A172 (cell line): Measurements from ENCODE around the gene CPAMD8. TPM values are rescaled to one million over a fixed set of nuclear protein-coding genes. Genes with fewer than 3 reads are reported as not detected.
"Not testable (repeated sequence)": the region's sequence is repeated elsewhere in the genome, so short reads cannot be mapped to it uniquely, and the experiment has no call there.

Experiments used
- DNase-seq: peaks from one replicate; pipeline ENCODE4 v3.0.0-alpha.2; 2015; ENCODE audit warnings: low spot score
- total RNA-seq: library from RNA; depleted of rRNA; stranded (reverse); fragments of >200 nt; shearing (Covaris generic); gene quantifications from 2 replicates; pipeline ENCODE4 v1.2.3, GENCODE V29; 2014

The CPAMD8 gene
- total RNA-seq, 1 experiment from 2014 or later, result not detected

DNA sequence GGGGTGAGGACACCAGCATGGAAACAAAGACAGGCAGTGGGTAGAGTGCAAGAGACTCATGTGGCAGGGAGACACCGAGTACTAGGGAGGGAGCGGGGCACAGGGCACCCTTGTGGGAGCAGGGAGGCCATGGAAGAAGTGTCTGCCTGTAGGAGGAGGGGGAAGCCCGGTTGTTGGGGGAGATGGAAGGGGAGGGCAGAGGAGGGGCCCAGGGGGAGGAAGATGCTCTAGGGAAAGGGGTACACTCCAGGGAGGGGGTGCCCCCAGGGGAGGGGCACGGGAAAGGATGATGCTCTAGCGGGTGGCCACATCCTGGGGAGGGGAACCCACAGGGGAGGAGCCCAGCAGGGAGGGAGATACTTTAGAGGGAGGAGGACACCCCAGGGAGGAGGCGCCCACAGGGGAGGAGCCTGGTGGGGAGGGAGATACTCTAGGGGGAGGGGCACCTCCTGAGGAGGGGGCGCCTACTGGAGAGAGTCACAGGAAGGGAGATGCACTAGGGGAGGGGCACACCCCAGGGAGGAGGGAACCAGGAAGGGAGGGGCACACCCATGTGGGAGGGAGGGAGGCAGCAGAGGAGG, 24.9 kb downstream of the CPAMD8 start:
- DNase-seq, result no peak

GRCh38 chr19:16998635-16999194, 27.9 kb downstream of the CPAMD8 start:
- no peak for DNase-seq

- DNase-seq, result not testable (repeated sequence)
These were observed 29.6 kb downstream of the CPAMD8 start for GRCh38 chr19:16996838-16997490.

- no peak for DNase-seq
These were observed 37.9 kb downstream of the CPAMD8 start for GRCh38 chr19:16988661-16989060.

DNA sequence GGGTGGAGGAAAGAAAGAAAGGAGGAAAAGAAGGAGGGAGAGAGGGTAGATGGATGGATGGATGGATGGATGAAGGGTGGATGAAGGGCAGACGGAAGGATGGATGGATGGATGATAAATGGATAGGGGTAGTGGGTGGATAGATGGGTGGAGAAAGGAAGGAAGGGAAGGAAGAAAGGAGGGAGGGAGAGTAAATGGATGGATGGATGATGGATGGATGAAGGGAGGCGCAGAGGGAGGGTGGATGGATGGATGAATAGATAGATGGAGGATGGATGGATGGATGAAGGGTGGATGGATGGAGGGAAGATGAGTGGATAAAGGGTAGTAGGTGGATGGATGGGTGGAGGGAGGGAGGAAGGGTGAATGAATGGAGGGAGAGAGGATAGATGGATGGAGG, 41.2 kb downstream of the CPAMD8 start:
- no peak for DNase-seq

DNA sequence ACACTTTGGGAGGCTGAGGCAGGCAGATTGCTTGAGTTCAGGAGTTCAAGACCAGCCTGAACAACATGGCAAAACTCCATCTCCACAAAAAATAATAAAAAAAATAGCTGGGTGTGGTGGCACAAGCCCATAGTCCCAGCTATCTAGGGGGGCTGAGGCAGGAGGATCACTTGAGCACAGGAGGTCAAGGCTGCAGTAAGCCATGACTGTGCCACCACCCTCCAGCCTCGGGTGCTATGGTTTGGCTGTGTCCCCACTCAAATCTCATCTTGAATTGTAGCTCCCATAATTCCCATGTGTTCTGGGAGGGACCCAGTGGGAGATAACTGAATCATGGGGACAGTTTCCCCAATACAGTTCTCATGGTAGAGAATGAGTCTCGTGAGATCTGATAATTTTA, 44.0 kb downstream of the CPAMD8 start:
- DNase-seq, result not testable (repeated sequence)

DNA sequence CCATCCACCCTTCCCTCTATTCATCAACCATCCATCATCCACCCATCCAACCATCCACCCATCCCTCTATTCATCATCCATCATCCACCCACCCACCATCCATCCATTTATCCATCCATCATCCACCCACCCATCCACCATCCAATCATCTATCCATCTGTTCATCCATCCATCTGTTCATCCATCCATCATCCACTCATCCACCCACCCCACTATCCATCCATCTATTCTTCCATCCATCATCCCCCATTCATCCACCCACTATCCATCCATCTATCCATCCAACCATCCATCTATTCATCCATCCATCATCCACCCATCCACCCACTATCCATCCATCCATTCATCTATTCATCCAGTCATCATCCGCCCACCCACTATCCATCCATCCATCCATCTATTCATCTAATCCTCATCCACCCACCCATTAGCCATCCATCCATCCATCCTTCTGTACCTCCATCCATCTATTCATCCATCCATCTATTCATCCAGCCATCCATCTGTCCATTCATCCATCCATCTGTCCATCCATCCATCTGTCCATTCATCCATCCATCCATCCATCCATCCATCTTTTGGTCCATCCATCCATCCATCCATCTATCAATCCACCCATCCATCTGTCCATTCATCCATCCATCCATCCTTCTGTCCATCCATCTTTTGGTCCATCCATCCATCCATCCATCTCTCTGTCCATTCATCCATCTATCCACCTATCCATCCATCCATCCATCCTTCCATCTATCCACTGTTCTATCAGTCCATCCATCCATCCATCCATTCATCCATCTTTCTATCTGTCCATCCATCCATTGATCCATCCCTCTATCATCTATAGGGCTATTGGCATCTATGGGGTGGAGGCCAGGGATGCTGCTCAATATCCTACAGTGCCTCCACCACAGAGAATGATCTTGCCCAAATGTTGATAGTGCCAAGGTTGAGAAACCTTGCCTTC, 47.5 kb downstream of the CPAMD8 start:
- no peak for DNase-seq

DNA sequence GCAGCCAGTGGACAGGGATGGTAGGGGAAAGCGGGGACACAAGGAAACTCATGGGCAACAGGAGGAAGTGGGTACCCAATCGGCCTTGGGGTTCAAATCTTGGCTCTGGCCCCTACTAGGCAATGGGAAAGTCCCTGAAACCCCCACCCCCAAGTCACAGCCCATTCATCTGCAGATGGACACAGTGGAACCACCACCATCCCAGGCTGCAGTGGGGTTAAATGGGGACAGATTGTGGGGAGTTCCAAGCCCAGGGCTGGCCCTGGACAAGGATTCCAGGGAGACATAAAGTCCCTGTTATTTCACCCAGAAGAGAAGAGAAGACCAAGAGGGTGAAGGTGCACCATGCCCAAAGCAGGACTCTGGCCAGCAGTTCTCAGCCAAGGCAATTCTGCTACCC, 48.5 kb downstream of the CPAMD8 start:
- no peak for DNase-seq

DNA sequence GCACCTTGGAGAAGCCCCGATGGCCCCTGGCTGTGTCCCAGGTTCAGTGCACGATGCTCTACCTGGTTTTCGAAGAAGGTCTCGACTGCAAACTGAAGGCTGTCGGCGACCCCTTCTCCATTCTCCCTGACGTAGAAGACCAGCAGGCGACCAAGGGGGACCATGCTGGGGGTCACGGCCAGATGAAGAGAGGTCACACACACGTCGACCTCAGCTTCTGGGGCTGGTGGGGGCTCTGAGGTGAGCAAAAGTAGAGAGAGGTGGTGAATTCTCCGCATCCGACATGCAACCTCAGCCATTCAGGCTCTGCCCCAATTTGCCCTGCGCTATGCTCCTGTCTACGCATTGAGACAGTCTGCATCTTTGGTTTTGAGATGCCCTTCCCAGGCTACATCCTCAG, 49.3 kb downstream of the CPAMD8 start:
- no peak for DNase-seq

- no peak for DNase-seq
These were observed 50.2 kb downstream of the CPAMD8 start for GRCh38 chr19:16976446-16976845.

GRCh38 chr19:16970821-16971220, 55.8 kb downstream of the CPAMD8 start:
- DNase-seq, result no peak

GRCh38 chr19:16969135-16969534, 57.5 kb downstream of the CPAMD8 start:
- no peak for DNase-seq

- DNase-seq, result not testable (repeated sequence)
These were observed 65.4 kb downstream of the CPAMD8 start for GRCh38 chr19:16960996-16961822.

DNA sequence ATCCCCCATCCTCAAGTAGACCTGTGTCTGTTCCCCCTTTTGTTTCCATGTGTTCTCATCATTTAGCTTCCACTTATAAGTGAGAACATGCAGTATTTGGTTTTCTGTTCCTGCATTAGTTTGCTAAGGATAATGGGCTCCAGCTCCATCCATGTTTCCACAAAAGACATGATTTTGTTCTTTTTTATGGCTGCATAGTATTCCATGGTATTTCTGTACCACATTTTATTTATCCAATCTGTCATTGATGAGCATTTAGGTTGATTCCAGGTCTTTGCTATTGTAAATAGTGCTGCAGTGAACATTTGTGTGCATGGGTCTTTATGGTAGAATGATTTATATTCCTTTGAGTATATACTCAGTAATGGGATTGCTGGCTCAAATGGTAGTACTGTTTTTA, 68.3 kb downstream of the CPAMD8 start:
- DNase-seq, result not testable (repeated sequence)

DNA sequence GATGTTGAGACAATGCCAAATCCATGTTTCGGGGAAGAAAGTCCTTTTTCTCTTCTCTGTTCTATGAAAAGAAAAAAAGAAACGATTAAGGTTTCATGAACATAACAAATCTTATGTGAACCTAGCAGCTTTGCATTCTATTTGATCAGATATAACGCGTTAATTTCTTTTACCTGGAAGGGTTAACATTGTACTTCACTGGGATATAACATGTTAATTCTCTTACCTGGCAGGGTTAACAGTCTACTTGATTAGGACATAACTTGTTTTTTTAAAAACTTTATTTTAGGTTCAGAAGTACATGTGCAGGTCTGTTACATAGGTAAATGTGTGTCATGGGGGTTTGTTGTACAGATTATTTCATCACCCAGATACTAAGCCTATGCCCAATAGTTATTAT, 68.8 kb downstream of the CPAMD8 start:
- no peak for DNase-seq

- DNase-seq, result no peak
These were observed 69.4 kb downstream of the CPAMD8 start for GRCh38 chr19:16957151-16957701.

- no peak for DNase-seq
These were observed 71.4 kb downstream of the CPAMD8 start for GRCh38 chr19:16955161-16955560.

DNA sequence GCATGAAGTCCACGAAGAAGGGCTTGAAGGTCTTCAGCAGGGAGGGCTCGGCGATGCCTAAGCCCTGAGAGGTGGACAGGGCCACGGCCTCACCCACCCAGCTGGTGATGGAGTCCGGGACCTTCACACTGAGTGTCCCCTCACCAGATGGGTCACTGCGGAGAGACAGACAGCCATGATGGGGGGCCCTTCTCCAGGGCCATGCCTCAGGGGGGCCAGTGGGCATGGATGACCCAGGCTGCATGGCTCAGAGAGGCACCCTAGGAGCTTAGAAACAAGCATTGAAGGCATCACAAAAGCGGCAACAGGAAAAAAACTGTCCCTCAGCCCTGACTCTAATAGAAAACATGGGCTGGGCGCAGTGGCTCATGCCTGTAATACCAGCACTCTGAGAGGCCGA, 74.6 kb downstream of the CPAMD8 start:
- no peak for DNase-seq

- no peak for DNase-seq
These were observed 75.1 kb downstream of the CPAMD8 start for GRCh38 chr19:16951529-16951928.

DNA sequence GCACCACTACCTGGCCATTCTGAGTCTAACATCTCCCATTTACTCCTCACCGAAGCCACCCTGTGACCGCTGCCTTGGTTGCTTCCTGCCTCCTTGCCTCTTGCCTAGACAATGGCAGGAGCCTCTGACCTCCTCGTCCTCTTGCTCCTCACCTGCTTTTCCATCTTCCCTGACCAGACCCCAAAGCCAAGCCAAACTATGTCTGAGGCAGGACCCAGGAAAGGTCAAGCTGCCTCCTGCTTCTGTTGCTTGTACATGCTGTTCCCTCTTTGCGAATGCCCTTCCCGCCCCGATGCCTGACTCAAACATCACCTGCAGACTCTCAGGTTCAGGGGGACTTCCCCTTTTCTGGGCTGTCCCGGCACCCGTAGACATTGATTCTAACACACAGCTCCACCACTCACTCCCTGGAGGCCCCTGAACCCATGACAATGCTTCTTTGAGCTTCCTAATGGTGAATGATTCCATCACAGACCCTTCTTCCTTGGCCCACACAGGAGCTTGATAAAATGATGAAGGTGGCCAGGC, 77.0 kb downstream of the CPAMD8 start:
- no peak for DNase-seq
